ENCODE measurements around the gene HSPH1.

Gene HSPH1

DNA sequence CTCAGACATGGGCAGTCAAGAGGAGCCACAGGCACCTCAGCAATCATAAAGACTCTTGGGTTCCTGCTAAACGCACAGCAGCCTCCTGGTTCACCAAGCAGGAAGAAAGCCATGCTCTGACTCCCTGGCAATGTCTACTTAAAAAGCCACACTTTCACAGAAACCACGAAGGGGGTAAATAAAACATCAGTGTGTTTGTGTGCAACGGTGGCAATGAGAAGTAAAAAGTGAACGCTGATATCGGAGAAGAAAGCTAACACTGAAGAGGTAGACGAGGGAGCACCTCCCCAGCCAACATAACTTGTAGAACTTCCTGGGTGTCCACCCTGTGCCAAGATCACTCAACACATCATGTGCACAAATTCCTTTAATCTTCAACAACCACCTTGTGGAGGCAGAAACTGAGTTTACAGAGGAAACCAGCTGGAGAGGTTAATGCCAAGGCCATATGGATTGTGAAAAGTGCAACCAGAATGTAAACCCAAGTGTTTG lies 30.2 kb downstream of the HSPH1 start:
- peaks cover 0 to 2% of the 10 kb centered on the region in 2 donors for H3K9me3 Mint-ChIP-seq
- H3K4me1 Mint-ChIP-seq = peaks cover 7 to 9% of the 10 kb centered on the region in 2 donors
- peaks cover 12 to 21% of the 10 kb centered on the region in 2 donors for H3K36me3 Mint-ChIP-seq
- H3K27me3 Mint-ChIP-seq = no peaks in the 10 kb centered on the region
- H3K27ac Mint-ChIP-seq = no peak overlapping the region
- H3K4me3 Mint-ChIP-seq = no peak overlapping the region
- peak; percentile 23 to 53 for ATAC-seq (replicated peaks)
- no peak for DNase-seq

- peaks cover 0 to 2% of the 10 kb centered on the region in 2 donors for H3K9me3 Mint-ChIP-seq
- H3K27me3 Mint-ChIP-seq = peaks cover 12 to 19% of the 10 kb centered on the region in 2 donors
- no peak overlapping the region for H3K4me3 Mint-ChIP-seq
- no peak overlapping the region for H3K27ac Mint-ChIP-seq
- ATAC-seq (replicated peaks) (no peak), DNase-seq (no peak)
- peaks cover 4 to 11% of the 10 kb centered on the region in 2 donors for H3K36me3 Mint-ChIP-seq
- peaks cover 7 to 8% of the 10 kb centered on the region in 2 donors for H3K4me1 Mint-ChIP-seq
These were observed 32.3 kb downstream of the HSPH1 start for GRCh38 chr13:31129419-31129818.

- H3K4me3 Mint-ChIP-seq = no peak overlapping the region
- no peak for ATAC-seq (replicated peaks)
- H3K27me3 Mint-ChIP-seq = peaks cover 39 to 42% of the 10 kb centered on the region in 2 donors
- DNase-seq = no peak
- H3K4me1 Mint-ChIP-seq = no peaks in the 10 kb centered on the region
- H3K27ac Mint-ChIP-seq = no peak overlapping the region
- peaks cover 0 to 2% of the 10 kb centered on the region in 2 donors for H3K9me3 Mint-ChIP-seq
- H3K36me3 Mint-ChIP-seq = no peaks in the 10 kb centered on the region
These were observed 37.5 kb downstream of the HSPH1 start for GRCh38 chr13:31124204-31124603.

GRCh38 chr13:31122544-31123260 lies 39.0 kb downstream of the HSPH1 start:
- Mint-ChIP-seq H3K36me3 (no peaks in the 10 kb centered on the region), H3K27me3 (peaks cover 47 to 52% of the 10 kb centered on the region in 2 donors), H3K9me3 (no peaks in the 10 kb centered on the region), H3K27ac (no peak overlapping the region), H3K4me3 (no peak overlapping the region), H3K4me1 (no peaks in the 10 kb centered on the region)
- no peak for ATAC-seq (replicated peaks)
- no peak for DNase-seq

- Mint-ChIP-seq H3K27ac (no peak overlapping the region), H3K9me3 (no peaks in the 10 kb centered on the region), H3K4me1 (no peaks in the 10 kb centered on the region), H3K36me3 (no peaks in the 10 kb centered on the region), H3K4me3 (no peak overlapping the region), H3K27me3 (peaks cover 47 to 57% of the 10 kb centered on the region in 2 donors)
- ATAC-seq (replicated peaks) = no peak
- DNase-seq = no peak
These were observed 39.6 kb downstream of the HSPH1 start for GRCh38 chr13:31122143-31122542.

DNA sequence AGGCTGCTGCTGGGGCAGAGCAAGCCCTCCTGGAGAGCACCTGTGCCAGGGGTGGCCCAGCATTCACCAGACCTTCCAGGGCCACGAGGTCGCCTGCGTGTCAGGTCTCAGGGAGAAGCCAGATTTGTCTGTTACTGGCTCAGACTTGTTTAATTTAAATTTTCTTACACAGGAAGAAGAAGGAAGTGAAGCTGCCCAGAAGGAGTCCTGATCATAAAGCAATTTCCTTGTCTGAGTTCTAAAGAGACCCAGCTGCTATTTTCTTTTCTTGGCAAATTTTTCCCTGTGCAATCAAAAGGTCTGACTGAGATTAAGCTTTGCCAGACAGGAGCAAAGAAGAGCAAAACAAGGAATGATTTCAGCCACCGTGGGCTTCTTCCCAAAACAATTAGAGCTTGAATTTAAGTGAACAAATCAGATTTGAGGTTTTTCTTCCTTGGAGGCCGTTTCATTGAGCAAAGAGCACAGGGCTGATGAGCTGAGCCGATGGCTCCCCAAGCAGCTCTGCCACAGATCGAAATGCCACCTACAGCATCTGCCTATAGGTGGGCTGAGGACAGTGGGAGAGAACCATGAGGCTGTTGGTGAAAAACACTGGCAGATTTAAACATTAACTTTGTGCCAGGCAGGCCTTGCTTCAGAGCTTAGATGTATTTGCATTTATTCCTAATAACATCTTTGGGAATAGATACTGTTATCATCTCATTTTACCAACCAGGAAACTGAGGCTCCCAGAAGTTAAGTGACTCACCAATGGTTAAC lies 40.1 kb downstream of the HSPH1 start:
- Mint-ChIP-seq H3K4me1 (no peaks in the 10 kb centered on the region), H3K9me3 (no peaks in the 10 kb centered on the region), H3K4me3 (no peak overlapping the region), H3K27me3 (peaks cover 50 to 61% of the 10 kb centered on the region in 2 donors), H3K27ac (no peak overlapping the region), H3K36me3 (no peaks in the 10 kb centered on the region)
- ATAC-seq (replicated peaks) (no peak), DNase-seq (no peak)

DNA sequence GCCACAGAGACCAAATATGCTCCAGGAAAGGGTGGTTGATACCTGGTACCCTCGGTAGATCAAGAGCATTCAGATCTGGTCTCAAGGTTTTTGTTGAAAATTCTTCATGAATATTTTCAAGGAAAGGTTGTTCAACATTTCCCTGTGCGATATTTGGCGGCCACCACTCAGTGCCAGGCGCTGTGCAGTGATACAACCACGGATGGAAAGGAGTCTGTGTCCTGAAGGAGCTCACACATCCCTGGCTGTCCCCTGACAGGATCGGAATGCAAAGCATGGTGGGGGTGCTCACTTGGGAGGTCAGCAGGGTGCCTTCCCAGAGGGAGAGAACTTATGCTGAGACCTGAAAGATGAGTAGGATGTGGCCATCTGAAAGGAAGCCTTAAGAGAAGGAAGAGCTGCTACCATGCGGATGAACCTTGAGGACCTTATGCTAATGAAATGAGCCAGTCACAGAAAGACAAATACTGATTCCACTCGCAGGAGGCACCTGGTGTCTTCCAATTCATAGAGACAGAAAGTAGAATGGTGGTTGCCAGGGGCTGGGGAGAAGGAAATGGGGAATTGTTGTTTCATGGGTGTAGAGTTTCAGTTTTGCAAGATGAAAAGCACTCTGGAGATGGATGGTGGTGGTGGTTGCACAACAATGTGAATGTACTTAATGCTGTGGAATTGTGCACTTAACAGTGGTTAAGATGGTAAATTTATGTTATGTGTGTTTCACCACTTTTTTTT lies 41.6 kb downstream of the HSPH1 start:
- no peak overlapping the region for H3K27ac Mint-ChIP-seq
- no peaks in the 10 kb centered on the region for H3K36me3 Mint-ChIP-seq
- H3K9me3 Mint-ChIP-seq = no peaks in the 10 kb centered on the region
- H3K4me3 Mint-ChIP-seq = no peak overlapping the region
- no peaks in the 10 kb centered on the region for H3K4me1 Mint-ChIP-seq
- peaks cover 48 to 51% of the 10 kb centered on the region in 2 donors for H3K27me3 Mint-ChIP-seq
- no peak for ATAC-seq (replicated peaks)
- no peak for DNase-seq

- H3K4me3 Mint-ChIP-seq = no peak overlapping the region
- H3K4me1 Mint-ChIP-seq = no peaks in the 10 kb centered on the region
- no peak overlapping the region for H3K27ac Mint-ChIP-seq
- no peaks in the 10 kb centered on the region for H3K9me3 Mint-ChIP-seq
- no peaks in the 10 kb centered on the region for H3K36me3 Mint-ChIP-seq
- DNase-seq (no peak), ATAC-seq (replicated peaks) (no peak)
- H3K27me3 Mint-ChIP-seq = peaks cover 45 to 46% of the 10 kb centered on the region in 2 donors
These were observed 42.2 kb downstream of the HSPH1 start for GRCh38 chr13:31119526-31119925.

DNA sequence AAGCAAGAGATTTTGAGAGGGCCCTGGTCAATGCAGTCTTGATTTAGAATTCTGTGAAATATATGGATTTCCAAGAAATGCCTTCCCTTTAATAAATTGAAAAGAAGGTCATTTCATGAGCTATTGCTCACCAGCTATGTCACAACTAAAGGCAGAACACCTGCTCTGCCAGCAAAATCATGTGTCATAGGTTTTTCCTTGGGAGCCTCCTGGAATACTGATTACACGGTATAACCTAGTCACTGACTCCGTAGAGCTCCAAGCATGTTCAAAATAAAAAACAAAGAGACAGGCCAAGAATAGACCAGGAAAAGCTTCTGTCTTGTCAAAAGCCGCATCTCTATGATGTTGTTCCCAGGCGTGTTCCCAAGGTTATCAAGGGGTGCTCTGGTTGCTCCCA lies 45.5 kb downstream of the HSPH1 start:
- no peak for ATAC-seq (replicated peaks)
- DNase-seq = no peak
- H3K9me3 Mint-ChIP-seq = no peaks in the 10 kb centered on the region
- no peaks in the 10 kb centered on the region for H3K4me1 Mint-ChIP-seq
- H3K4me3 Mint-ChIP-seq = no peak overlapping the region
- no peaks in the 10 kb centered on the region for H3K36me3 Mint-ChIP-seq
- peaks cover 38 to 43% of the 10 kb centered on the region in 2 donors for H3K27me3 Mint-ChIP-seq
- H3K27ac Mint-ChIP-seq = no peak overlapping the region

- Mint-ChIP-seq H3K4me3 (no peak overlapping the region), H3K9me3 (no peaks in the 10 kb centered on the region), H3K36me3 (no peaks in the 10 kb centered on the region), H3K27me3 (peaks cover 35 to 38% of the 10 kb centered on the region in 2 donors), H3K4me1 (no peaks in the 10 kb centered on the region), H3K27ac (no peak overlapping the region)
- DNase-seq (no peak), ATAC-seq (replicated peaks) (no peak)
These were observed 46.1 kb downstream of the HSPH1 start for GRCh38 chr13:31115616-31116015.

DNA sequence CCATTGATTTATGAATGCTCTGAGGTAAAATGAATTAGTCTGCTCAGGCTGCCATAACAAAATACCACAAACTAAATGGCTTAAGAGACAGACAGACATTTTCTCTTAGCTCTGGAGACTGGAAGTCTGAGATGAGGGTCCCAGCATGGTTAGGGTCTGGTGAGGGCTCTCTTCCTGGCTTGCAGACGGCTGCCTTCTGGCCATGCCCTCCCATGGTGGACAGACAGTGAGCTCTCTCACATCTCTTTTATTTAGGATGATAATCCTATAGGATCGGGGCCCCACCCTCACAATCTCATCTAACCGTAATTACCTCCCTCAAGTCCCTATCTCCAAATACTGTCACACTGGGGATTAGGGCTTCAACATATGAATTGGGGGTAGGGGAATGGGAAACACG lies 47.1 kb downstream of the HSPH1 start:
- Mint-ChIP-seq H3K27me3 (peaks cover 26 to 36% of the 10 kb centered on the region in 2 donors), H3K9me3 (no peaks in the 10 kb centered on the region), H3K4me3 (no peak overlapping the region), H3K4me1 (no peaks in the 10 kb centered on the region), H3K27ac (no peak overlapping the region), H3K36me3 (no peaks in the 10 kb centered on the region)
- DNase-seq (no peak), ATAC-seq (replicated peaks) (no peak)

DNA sequence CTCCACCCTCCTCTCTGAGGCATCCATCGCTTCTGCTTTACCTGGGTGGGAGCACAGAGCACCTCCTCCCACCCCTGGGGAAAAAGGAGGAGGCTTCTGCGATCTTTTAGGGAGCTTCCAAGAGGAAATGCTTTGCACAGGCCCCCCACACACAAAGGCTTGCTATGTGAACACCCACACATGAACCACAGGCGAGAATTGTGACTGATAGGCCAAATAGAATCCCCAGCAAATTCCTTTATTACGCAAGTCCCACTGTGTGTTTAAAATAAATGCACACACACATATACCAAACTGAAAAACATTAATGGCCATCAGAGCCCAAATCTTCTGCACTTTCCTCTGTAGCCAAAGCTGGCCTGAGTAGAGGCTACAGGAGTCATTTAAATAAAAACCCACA lies 50.6 kb downstream of the HSPH1 start:
- Mint-ChIP-seq H3K4me3 (no peak overlapping the region), H3K27ac (no peak overlapping the region), H3K9me3 (no peaks in the 10 kb centered on the region), H3K27me3 (peaks cover 8 to 10% of the 10 kb centered on the region in 2 donors), H3K4me1 (no peaks in the 10 kb centered on the region), H3K36me3 (no peaks in the 10 kb centered on the region)
- no peak for DNase-seq
- no peak for ATAC-seq (replicated peaks)

DNA sequence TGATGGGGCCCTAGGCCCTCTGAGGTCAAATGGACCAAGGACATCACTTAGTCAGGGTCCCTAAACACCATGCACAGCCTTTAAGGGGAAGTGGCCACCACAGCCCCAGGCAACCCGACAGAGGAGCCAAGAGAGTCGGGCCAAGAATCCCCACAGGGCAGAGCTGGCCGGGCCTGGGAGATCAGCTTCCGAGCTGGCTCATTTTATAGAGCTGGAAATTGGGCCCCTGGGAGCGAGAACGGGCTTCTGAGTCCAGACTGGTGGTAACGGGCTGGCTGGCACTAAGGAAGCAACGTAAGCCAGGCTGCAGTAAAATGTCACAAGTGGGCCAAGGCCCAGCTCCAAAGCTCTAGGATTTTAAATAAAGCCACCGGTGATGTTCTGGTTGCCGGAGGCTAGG lies 51.1 kb downstream of the HSPH1 start:
- no peaks in the 10 kb centered on the region for H3K4me1 Mint-ChIP-seq
- no peak overlapping the region for H3K4me3 Mint-ChIP-seq
- ATAC-seq (replicated peaks) = no peak

GRCh38 chr13:31110169-31110568 lies 51.5 kb downstream of the HSPH1 start:
- Mint-ChIP-seq H3K27me3 (peaks cover 8 to 10% of the 10 kb centered on the region in 2 donors), H3K27ac (no peak overlapping the region), H3K4me3 (no peak overlapping the region), H3K4me1 (no peaks in the 10 kb centered on the region), H3K36me3 (no peaks in the 10 kb centered on the region), H3K9me3 (no peaks in the 10 kb centered on the region)
- ATAC-seq (replicated peaks) = no peak
- DNase-seq = no peak

More for the DNA sequence above, 51.1 kb downstream of the HSPH1 start:
- H3K9me3 Mint-ChIP-seq = no peaks in the 10 kb centered on the region
- H3K36me3 Mint-ChIP-seq = no peaks in the 10 kb centered on the region
- no peak overlapping the region for H3K27ac Mint-ChIP-seq
- DNase-seq = no peak
- H3K27me3 Mint-ChIP-seq = peaks cover 8 to 10% of the 10 kb centered on the region in 2 donors

Measured in stimulated activated naive B cell treated with anti-CD40 and anti-IgM and Interleukin-4, amounts not matched to agents 10 μg/mL and 1 μg/mL and 100 μg/mL, for 72 hours (primary cell).